NCI-H2196 (cell line): ENCODE data around the gene PTPN1.
"Not testable (repeated sequence)": the region's sequence is repeated elsewhere in the genome, so short reads cannot be mapped to it uniquely, and the experiment has no call there.

Experiments used
- DNase-seq: peaks from one replicate; lab custom pipeline; 2025; ENCODE audit not compliant: unreplicated experiment; lab: John Stamatoyannopoulos, UW

PTPN1 gene

GRCh38 chr20:50527068-50527605, 17.0 kb downstream of the PTPN1 start:
- no peak for DNase-seq

- no peak for DNase-seq
Observed at GRCh38 chr20:50528129-50528528, 17.9 kb downstream of the PTPN1 start.

DNA sequence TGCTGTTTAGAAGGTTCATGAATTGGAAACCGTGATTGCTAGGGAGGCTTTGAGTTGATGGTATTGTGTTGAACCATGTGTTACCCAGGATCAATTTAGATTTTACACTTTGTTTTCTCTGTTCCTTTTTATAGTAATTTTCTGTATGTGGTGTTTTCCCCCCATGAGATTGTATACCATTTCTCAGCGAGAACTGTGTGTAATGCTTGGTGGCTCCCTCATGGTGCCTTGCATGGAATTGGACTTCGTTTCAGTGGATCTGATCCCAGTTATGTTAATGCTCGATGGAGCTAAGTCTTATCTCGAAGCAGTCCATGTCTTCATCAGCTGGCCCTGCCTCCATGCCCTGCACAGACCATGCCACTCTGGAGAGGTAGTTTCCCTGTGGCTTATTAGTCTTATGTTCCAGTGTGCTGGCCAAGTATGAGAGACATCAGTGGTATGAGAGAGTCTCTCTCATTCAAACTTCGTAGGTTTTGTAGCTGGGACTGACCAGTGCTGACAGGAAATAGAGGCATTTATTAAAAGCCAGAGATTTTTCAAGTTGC, 18.7 kb downstream of the PTPN1 start:
- no peak for DNase-seq

GRCh38 chr20:50532221-50532620, 22.0 kb downstream of the PTPN1 start:
- DNase-seq, result no peak

DNA sequence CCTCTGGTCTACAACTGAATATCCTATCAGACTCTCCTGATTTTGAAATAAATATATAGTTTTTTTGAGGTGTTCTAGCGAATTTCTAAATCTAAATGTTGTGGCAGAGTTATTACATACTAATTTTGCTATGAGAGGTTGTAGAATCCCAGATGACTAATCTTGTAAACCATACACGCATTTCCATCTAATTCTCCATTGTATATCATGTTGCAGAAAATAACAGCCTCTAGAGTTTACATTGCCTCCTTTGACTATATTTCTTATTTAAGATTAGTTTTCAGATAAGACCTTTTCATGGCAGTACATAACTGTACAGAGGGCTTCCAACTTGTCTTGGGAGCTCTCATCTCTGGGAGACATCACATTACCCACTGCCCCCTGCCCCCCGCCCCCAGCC, 22.9 kb downstream of the PTPN1 start:
- DNase-seq, result no peak

- no peak for DNase-seq
Observed at GRCh38 chr20:50533464-50533863, 23.3 kb downstream of the PTPN1 start.

- no peak for DNase-seq
Observed at GRCh38 chr20:50534567-50534966, 24.4 kb downstream of the PTPN1 start.

DNA sequence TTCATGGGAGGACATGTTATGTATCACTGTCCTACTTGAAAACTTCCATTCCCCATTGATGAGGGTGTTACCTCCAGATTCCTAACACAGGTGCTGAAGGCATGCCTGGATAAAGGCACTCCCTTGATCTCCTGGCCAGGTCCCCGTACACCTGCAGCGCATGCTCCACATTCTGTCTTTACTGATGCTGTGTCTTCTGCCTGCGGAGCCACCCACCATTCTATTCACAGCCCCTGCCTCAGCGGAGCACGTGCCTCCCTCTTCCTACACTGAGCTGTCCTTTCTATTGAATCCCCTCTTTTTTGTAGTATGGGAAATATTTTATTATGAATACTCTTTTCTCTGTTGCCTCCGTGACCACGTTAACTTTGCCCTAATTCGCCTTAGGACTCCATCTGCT, 25.0 kb downstream of the PTPN1 start:
- no peak for DNase-seq

DNA sequence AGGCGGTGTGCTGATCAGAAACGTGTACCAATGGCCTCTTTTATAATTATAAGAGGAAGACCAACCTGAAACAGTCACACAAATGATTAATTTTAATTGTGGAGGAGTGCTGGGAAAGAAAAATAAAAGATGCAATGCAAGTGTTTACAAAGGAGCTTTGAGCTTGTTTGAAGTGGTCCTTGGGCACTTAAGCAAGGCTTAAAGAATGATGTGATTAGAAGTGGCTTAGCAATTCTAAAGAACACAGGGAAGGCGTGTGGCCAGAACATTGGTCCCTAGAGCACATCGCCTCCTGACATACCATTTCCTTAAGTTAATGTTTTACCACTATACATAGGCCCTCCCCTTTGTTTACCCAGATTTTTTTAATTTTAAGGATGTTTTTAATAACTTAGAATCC, 26.1 kb downstream of the PTPN1 start:
- DNase-seq, result no peak

DNA sequence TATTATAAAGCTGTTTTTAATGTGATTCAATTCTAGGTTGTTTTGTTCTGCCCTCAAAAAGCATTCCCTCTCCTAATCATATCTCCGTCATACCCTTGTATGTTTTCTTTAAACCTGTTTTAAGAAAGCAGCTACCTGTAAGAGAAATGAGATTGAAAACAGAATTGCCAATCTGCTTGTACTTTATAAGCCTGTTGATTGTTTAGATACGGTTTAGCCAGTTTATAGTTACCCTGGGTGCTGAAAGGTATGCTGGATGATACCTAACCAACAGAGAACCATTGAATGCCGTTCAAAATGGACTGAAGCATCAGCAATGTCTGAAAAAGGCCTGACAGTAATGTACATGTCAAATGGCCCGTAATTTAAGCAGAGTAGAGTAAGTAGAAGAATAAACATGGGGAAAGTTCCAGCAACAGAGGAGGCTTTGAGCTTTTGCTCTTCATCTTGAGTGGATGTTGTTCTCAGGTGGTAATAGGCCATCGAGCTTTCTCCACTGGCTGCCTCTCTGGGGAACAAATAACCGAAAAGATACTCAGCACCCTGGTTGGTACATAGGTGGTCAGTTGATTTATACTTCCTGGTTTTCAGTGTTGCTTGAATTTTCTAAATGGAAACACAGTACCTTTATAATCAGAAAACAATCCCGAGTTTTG, 27.5 kb downstream of the PTPN1 start:
- no peak for DNase-seq

- DNase-seq, result no peak
Observed at GRCh38 chr20:50538276-50538675, 28.1 kb downstream of the PTPN1 start.

DNA sequence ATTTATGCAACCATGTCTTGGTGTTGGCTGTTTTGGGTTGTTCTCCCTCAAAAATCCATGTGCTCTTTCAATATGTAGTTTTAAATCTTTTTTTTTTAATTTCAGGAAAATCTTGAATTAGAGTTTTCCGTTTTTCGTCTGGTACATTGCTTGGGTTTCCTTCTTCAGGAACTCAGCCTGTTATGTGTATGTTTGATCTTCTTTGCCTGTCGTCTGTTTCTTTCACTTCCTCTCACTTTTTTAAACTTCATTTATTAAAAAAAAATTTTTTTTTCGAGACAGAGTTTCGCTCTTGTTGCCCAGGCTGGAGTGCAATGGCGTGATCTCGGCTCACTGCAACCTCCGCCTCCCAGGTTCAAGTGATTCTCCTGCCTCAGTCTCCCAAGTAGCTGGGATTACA, 29.6 kb downstream of the PTPN1 start:
- DNase-seq, result not testable (repeated sequence)

- DNase-seq, result no peak
Observed at GRCh38 chr20:50540620-50541605, 30.7 kb downstream of the PTPN1 start.

DNA sequence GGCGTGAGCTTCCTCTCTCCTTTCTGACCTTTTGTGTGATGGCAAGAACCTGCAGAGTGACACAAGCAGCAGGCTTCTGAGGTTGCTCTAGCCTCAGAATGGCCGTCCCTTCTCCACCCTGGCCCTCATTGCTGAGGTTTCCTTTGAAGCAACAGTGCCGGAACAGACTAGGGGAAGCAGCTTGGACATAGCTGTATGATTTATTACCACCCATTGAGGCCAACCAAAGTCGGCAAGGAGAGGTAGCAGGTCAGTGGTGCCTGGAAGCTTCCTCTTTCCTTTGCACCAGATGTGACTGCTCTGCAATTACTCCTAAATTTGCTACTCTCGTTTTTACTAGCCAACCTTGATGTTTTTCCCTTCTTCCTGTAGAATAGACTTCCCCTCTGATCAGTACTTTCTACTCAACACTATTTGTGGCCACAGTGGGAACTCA, 31.4 kb downstream of the PTPN1 start:
- no peak for DNase-seq

- no peak for DNase-seq
Observed at GRCh38 chr20:50543326-50543725, 33.1 kb downstream of the PTPN1 start.

GRCh38 chr20:50545126-50545525, 34.9 kb downstream of the PTPN1 start:
- DNase-seq, result no peak

DNA sequence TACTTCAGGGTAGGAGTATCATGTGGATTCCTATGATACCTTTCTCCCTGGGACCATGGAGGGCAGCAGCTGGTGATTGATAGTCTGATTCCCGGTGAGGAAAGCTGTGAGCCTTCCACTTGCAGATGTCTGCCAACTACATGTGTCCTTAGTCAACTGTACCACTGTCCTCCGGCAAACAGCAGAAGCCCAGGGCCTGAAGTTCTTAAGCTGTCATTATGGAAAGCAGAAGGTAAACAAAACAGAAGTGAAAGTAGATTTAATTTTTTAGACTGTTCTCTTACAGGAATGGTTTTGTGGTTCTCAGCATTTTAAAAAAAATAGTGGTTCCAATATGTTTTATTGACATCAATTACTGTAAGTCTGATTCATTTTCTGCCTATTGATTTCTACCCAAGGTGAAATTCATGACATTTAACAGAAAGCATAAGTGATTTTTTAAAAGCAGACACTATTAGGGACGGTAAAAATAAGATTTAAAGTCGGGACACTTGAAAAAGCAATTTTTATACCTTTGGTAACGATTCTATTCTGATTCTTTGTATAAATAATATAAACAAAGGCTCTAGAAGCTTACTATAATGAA, 36.6 kb downstream of the PTPN1 start:
- no peak for DNase-seq

DNA sequence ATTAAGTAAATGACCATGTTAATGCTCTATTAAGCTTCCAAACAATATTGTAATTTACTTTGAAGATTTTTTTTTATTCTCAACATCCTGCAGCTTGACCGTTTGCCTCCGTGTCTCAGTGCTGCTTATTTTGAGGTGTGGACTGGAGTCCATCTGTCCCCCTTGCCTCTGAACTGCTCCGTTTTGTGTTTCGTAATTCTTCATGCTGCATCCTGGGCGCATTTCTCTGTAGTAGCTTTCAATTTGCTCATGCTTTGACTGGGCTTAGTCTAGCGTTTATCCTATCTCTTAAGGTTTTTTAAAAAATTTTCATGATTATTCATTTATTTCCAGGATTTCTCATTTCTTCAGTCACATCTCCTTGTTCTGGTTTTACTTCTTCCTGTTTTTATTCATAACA, 37.8 kb downstream of the PTPN1 start:
- DNase-seq, result no peak

DNA sequence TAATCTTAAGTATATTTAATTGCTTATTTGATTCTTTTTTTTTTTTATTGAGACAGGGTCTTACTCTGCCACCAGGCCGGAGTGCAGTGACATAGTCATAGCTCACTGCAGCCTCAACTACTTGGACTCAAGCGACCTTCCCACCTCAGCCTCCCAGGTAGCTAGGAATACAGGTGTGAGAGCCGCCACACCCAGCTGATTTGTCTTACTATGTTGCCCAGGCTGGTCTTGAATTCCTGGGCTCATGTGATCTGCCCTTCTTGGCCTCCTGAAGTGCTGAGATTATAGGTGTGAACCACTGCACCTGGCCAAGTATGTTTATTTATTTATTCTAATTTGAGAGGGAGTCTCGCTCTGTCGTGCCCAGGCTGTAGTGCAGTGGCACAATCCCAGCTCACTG, 38.2 kb downstream of the PTPN1 start:
- no peak for DNase-seq

GRCh38 chr20:50550531-50550930, 40.3 kb downstream of the PTPN1 start:
- no peak for DNase-seq

DNA sequence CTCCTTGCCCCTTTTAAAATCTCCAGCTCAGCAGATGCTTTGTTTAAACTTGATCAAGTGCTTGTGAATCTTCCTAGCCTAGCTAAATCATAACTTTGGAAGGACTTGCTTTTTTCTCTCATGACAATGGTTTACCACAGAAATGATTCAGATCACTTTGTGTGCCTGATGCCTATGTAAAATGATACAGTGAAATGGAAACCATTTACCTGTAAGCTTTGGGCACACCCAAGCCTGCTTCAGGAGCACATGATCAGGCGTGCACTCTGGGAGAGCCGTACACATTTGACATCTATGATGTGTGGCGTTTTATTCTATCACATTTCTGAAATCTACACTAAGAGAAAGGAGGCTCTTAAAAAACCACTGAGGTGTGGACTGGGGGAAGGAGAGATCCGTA, 41.1 kb downstream of the PTPN1 start:
- no peak for DNase-seq
